Activated CD8-positive, alpha-beta memory T cell treated with anti-CD3 and anti-CD28 coated beads for 4 hours (primary cell): Measurements from ENCODE around the gene BMP8B.
A peak's percentile ranks its signal among the peaks of the same experiment; 100 is the strongest.

Experiments
- DNase-seq, 2 donors: peaks; one replicate each; pipeline ENCODE4 v3.0.0-alpha.2; 2020; ENCODE audit warnings: low read depth in 2 of 2

The BMP8B gene

GRCh38 chr1:39758556-39759435 lies 29.9 kb downstream of the BMP8B start:
- DNase-seq: no peak

GRCh38 chr1:39757501-39757900 lies 31.2 kb downstream of the BMP8B start:
- no peak for DNase-seq

GRCh38 chr1:39755965-39756659 lies 32.6 kb downstream of the BMP8B start:
- DNase-seq: no peak

- DNase-seq: no peak
Observed at GRCh38 chr1:39754906-39755504, 33.7 kb downstream of the BMP8B start.

- no peak for DNase-seq
Observed at GRCh38 chr1:39754026-39754570, 34.6 kb downstream of the BMP8B start.

GRCh38 chr1:39753132-39754025 lies 35.3 kb downstream of the BMP8B start:
- DNase-seq: no peak

GRCh38 chr1:39752703-39753102 lies 36.0 kb downstream of the BMP8B start:
- no peak for DNase-seq

- no peak for DNase-seq
Observed at GRCh38 chr1:39751595-39751994, 37.1 kb downstream of the BMP8B start.

- DNase-seq: no peak
Observed at GRCh38 chr1:39745016-39745670, 43.5 kb downstream of the BMP8B start.

- peak; percentile 93 to 95 for DNase-seq
Observed at GRCh38 chr1:39738622-39739366, 49.9 kb downstream of the BMP8B start, which contains the start of gene PPIE. Gene PPIE (plus strand): TSS chr1:39738882. CDS start chr1:39738901, 19 bp downstream.

GRCh38 chr1:39737546-39738169 lies 51.0 kb downstream of the BMP8B start:
- DNase-seq: no peak

- DNase-seq: no peak
Observed at GRCh38 chr1:39735731-39736130, 52.9 kb downstream of the BMP8B start.

- no peak for DNase-seq
Observed at GRCh38 chr1:39733161-39733560, 55.5 kb downstream of the BMP8B start.

- DNase-seq: no peak
Observed at GRCh38 chr1:39732730-39733129, 55.9 kb downstream of the BMP8B start.

GRCh38 chr1:39729842-39730241 lies 58.8 kb downstream of the BMP8B start:
- no peak for DNase-seq

GRCh38 chr1:39729030-39729429 lies 59.6 kb downstream of the BMP8B start:
- no peak for DNase-seq

GRCh38 chr1:39727932-39728317 lies 60.7 kb downstream of the BMP8B start:
- DNase-seq: no peak

GRCh38 chr1:39727221-39727931 lies 61.3 kb downstream of the BMP8B start:
- DNase-seq: no peak

GRCh38 chr1:39726600-39726999 lies 62.1 kb downstream of the BMP8B start:
- DNase-seq: no peak
